H1 (cell line): ENCODE measurements around the gene IGSF9B. TPM values are rescaled to one million over a fixed set of nuclear protein-coding genes. Genes with fewer than 3 reads are reported as not detected.

Experiments
- CHD7 ChIP-seq: fragments of 300-600 bp; sonication (generic); IDR thresholded peaks from 2 replicates; pipeline ENCODE4 v1.7.1; 2012; ENCODE audit warnings: low read length, moderate library complexity, mild to moderate bottlenecking, inconsistent platforms; ENCODE audit not compliant: insufficient replicate concordance
- KDM4A ChIP-seq: IDR thresholded peaks from one replicate; pipeline ENCODE4 v1.7.1; 2012; ENCODE audit warnings: low read depth, mild to moderate bottlenecking, moderate library complexity, low read length, inconsistent platforms; ENCODE audit not compliant: severe bottlenecking
- RAD21 ChIP-seq, 2 experiments: IDR thresholded peaks in 1 of 2; conservative IDR thresholded peaks in 1 of 2; 2 replicates each; pipeline ENCODE4 v1.6.1; 2011; ENCODE audit warnings: low read depth in 2 of 2, low read length in 2 of 2, improper control_type of control experiment in 1 of 2, inconsistent platforms in 1 of 2, mild to moderate bottlenecking in 1 of 2, moderate library complexity in 1 of 2
- polyA plus RNA-seq, 7 experiments: library from polyadenylated mRNA; depleted of rRNA in 3 of 7; stranded (reverse) in 5 of 7; unstranded in 2 of 7; fragments of >200 nt in 5 of 7; fragments of 200-250 nt in 2 of 7; gene quantifications; 1 replicate in 5 of 7; 2 replicates in 1 of 7; 4 replicates in 1 of 7; pipeline versions ENCODE4 v1.2.1 to v1.2.3, GENCODE V29; 2011 to 2013; ENCODE audit warnings: missing spikeins in 2 of 7, mixed read lengths in 2 of 7
- total RNA-seq: library from RNA; stranded (reverse); fragmentation: NEBNext Ultra II Directional; extraction: Animal tissue kit (Norgen Biotek cat#: 25700); gene quantifications from 2 replicates; pipeline ENCODE4 v1.2.1, GENCODE V29; 2021

IGSF9B gene
- total and polyA plus RNA-seq, 2 of the 8 experiments (the other 6 are each of a cell fraction or from before 2014, with no cell fraction given): 16.5 to 49.2 TPM

- TF ChIP-seq CHD7: no peak
- no peak for TF ChIP-seq KDM4A
- no peak for TF ChIP-seq RAD21 (IDR thresholded peaks at IDR 0.05 in 1 of 2, conservative IDR thresholded peaks at IDR 0.05 in 1 of 2; ENCODE audit: low read depth in 2 of 2, low read length in 2 of 2)
These were observed 26.6 kb downstream of the IGSF9B start (continued) for GRCh38 chr11:133930053-133930766.
